OCI-M2 (cell line): Measurements from ENCODE around the gene SMO.

Experiments used
- DNase-seq: peaks from one replicate; lab custom pipeline; 2025; ENCODE audit not compliant: unreplicated experiment; lab: John Stamatoyannopoulos, UW

SMO gene

GRCh38 chr7:129188372-129188891 lies at the start of gene SMO:
TSS of gene SMO (plus strand) at chr7:129188633. CDS start at chr7:129189152, 519 bp downstream.
- no peak for DNase-seq

GRCh38 chr7:129143724-129144094 lies 44.7 kb upstream of the SMO start:
- DNase-seq = no peak

GRCh38 chr7:129144095-129144833 lies 44.2 kb upstream of the SMO start, which contains the start of gene TSPAN33:
TSS of gene TSPAN33 (plus strand) at chr7:129144707. CDS start at chr7:129144981, 274 bp downstream.
- DNase-seq = peak; percentile 52

- no peak for DNase-seq
These were observed 43.4 kb upstream of the SMO start for GRCh38 chr7:129144834-129145668.

GRCh38 chr7:129146237-129146979 lies 42.0 kb upstream of the SMO start:
- DNase-seq = no peak

GRCh38 chr7:129147731-129148130 lies 40.7 kb upstream of the SMO start:
- DNase-seq = no peak

- no peak for DNase-seq
These were observed 38.9 kb upstream of the SMO start for GRCh38 chr7:129149511-129149910.

- no peak for DNase-seq
These were observed 38.0 kb upstream of the SMO start for GRCh38 chr7:129150199-129150996.

GRCh38 chr7:129157651-129158050 lies 30.8 kb upstream of the SMO start:
- DNase-seq = no peak

- no peak for DNase-seq
These were observed 28.9 kb upstream of the SMO start for GRCh38 chr7:129159539-129159938.

GRCh38 chr7:129160161-129160905 lies 28.1 kb upstream of the SMO start:
- no peak for DNase-seq

GRCh38 chr7:129161524-129162225 lies 26.8 kb upstream of the SMO start:
- no peak for DNase-seq

- DNase-seq = no peak
These were observed 25.7 kb upstream of the SMO start for GRCh38 chr7:129162732-129163131.

GRCh38 chr7:129163875-129164544 lies 24.4 kb upstream of the SMO start:
- no peak for DNase-seq

- DNase-seq = no peak
These were observed 21.7 kb upstream of the SMO start for GRCh38 chr7:129166745-129167144.

- DNase-seq = no peak
These were observed 20.6 kb upstream of the SMO start for GRCh38 chr7:129167817-129168216.

GRCh38 chr7:129168231-129169021 lies 20.0 kb upstream of the SMO start:
- no peak for DNase-seq

- DNase-seq = no peak
These were observed 19.2 kb upstream of the SMO start for GRCh38 chr7:129169171-129169671.
